ENCODE results near the gene DTNB. TPM values are rescaled to one million over a fixed set of nuclear protein-coding genes. Genes with fewer than 3 reads are reported as not detected.

DTNB gene
- total and polyA plus RNA-seq, 2 donors (not counting 3 experiments of a cell fraction or from before 2014, with no cell fraction given) = 11.5 to 17.0 TPM

- Histone ChIP-seq H3K4me3 (replicated peaks in 1 of 3; ENCODE audit: insufficient read depth in 1 of 3, low read depth in 1 of 3, low read length in 3 of 3) (peak overlapping the region in 2 of 3 experiments; percentile 34 to 65), H3K36me3 (ENCODE audit: control insufficient read depth in 2 of 2, extremely low read depth in 1 of 2, insufficient read depth in 2 of 2, low read length in 2 of 2) (no peaks in the 10 kb centered on the region), H3K27me3 (ENCODE audit: control insufficient read depth in 2 of 2, insufficient read depth in 2 of 2, low read length in 2 of 2) (no peaks in the 10 kb centered on the region), H3K9me1 (replicated peaks; ENCODE audit: control insufficient read depth, extremely low read depth, insufficient read depth, low read length) (no peaks in the 10 kb centered on the region), H3K9me3 (replicated peaks; ENCODE audit: control insufficient read depth, insufficient read depth, low read length) (no peaks in the 10 kb centered on the region), H4K20me1 (replicated peaks; ENCODE audit: control insufficient read depth, extremely low read depth, insufficient read depth, low read length) (no peaks in the 10 kb centered on the region), H2AFZ (ENCODE audit: low read depth, low read length) (no peak overlapping the region), H3K4me1 (ENCODE audit: control insufficient read depth, extremely low read depth, insufficient read depth, low read length) (peaks cover 45% of the 10 kb centered on the region), H3K27ac (ENCODE audit: insufficient read depth, low read depth, low read length) (peak overlapping the region; percentile 99), H3K4me2 (ENCODE audit: insufficient read depth, low read length) (peak overlapping the region; percentile 100), H3K79me2 (ENCODE audit: control insufficient read depth, insufficient read depth, low read length) (no peaks in the 10 kb centered on the region), H3K9ac (replicated peaks; ENCODE audit: extremely low read depth, insufficient read depth, low read length) (peak overlapping the region; percentile 90)
- no TSS peak for BruUV-seq (replicated peaks)
- POLR2A ChIA-PET = interaction anchor here (1.2 kb wide), 1 partner anchor 33 kb away, joined by 4 read pairs; no protein-coding TSS in a partner anchor
- peak; percentile 80 for TF ChIP-seq JUN (IDR thresholded peaks at IDR 0.05; ENCODE audit: borderline replicate concordance, insufficient read depth, insufficient read length, low read depth)
- TF ChIP-seq POLR2A (IDR thresholded peaks at IDR 0.05; ENCODE audit: low read depth, low read length) = no peak
- peak; percentile 60 for TF ChIP-seq GATA2 (IDR thresholded peaks at IDR 0.05; ENCODE audit: insufficient read depth, insufficient read length, low read depth, low read length)
- no peak for TF ChIP-seq EZH2 (IDR thresholded peaks at IDR 0.05; ENCODE audit: borderline replicate concordance, low read depth, low read length, severe bottlenecking)
- TF ChIP-seq FOS (IDR thresholded peaks at IDR 0.05; ENCODE audit: borderline replicate concordance, insufficient read depth, low read length) = peak; percentile 96
- no peak for TF ChIP-seq MYC (IDR thresholded peaks at IDR 0.05; ENCODE audit: low read depth, low read length)
- no peak for TF ChIP-seq CTCF (IDR thresholded peaks at IDR 0.05; ENCODE audit: extremely low read depth in 1 of 2, insufficient read depth in 1 of 2, low read depth in 1 of 2, low read length in 2 of 2)
- no peak for TF ChIP-seq MAX (IDR thresholded peaks at IDR 0.05; ENCODE audit: insufficient read depth, insufficient read length)
- TF ChIP-seq POLR2AphosphoS5 (IDR thresholded peaks at IDR 0.05; ENCODE audit: insufficient read depth, low read depth, low read length) = peak; percentile 42
- CTCF ChIA-PET = interaction anchor here (0.9 to 3.9 kb wide), 7 partner anchors 11 to 81 kb away, joined by 3 to 61 read pairs (median 8); no protein-coding TSS in a partner anchor
- dilution Hi-C loops (cut with MboI; ENCODE audit: extremely low pct_ligation_motif_present, low sequenced_read_pairs) = no loop called here
- no peak for FAIRE-seq
- DNase-seq (ENCODE audit: low read depth, low spot score) = peak; percentile 97
- intact Hi-C loops (cut with micrococcal nuclease) = loop anchor here (1.0 to 10.0 kb wide), 3 partner anchors 20 to 236 kb away; no protein-coding TSS in a partner anchor
Measured at GRCh38 chr2:25618676-25619075, 54.7 kb downstream of the DTNB start.
